HUES64 (cell line): Measurements from ENCODE around the gene AMPD1.
A peak's percentile ranks its signal among the peaks of the same experiment; 100 is the strongest.

Source experiments
- H3K27ac ChIP-seq: 2 replicates; pipeline ENCODE4 v1.7.0; 2013; ENCODE audit warnings: low read depth, low read length, inconsistent platforms
- H3K27me3 ChIP-seq: 2 replicates; pipeline ENCODE4 v1.6.1; 2013; ENCODE audit warnings: mild to moderate bottlenecking, low read length; ENCODE audit not compliant: insufficient read depth
- H3K36me3 ChIP-seq: 2 replicates; pipeline ENCODE4 v1.6.1; 2013; ENCODE audit warnings: mild to moderate bottlenecking, low read length; ENCODE audit not compliant: insufficient read depth
- H3K4me1 ChIP-seq: 2 replicates; pipeline ENCODE4 v1.6.1; 2013; ENCODE audit warnings: mild to moderate bottlenecking, low read length, moderate library complexity; ENCODE audit not compliant: insufficient read depth
- H3K4me3 ChIP-seq: 2 replicates; pipeline ENCODE4 v1.5.1; 2013; ENCODE audit warnings: mild to moderate bottlenecking, low read length, moderate library complexity
- H3K9ac ChIP-seq: 2 replicates; pipeline ENCODE4 v1.6.1; 2013; ENCODE audit warnings: mild to moderate bottlenecking, low read depth, low read length
- H3K9me3 ChIP-seq: 2 replicates; pipeline ENCODE4 v1.6.1; 2013; ENCODE audit warnings: low read depth, low read length; ENCODE audit not compliant: insufficient read depth
- WGBS: fragments of 150-250, 120-280 bp; methylation state at CpG from one replicate; pipeline ENCODE4 v1.1.7; 2013; ENCODE audit warnings: missing lambda C conversion rate; 5-methylcytosine and 5-hydroxymethylcytosine counted together

Gene AMPD1

GRCh38 chr1:114670083-114671010, 25.0 kb downstream of the AMPD1 start:
- H3K9ac ChIP-seq, result peak overlapping the region; percentile 67
- peaks cover 7% of the 10 kb centered on the region; the same call in 1 of the 2 replicates for H3K4me1 ChIP-seq
- H3K4me3 ChIP-seq, result peak overlapping the region; percentile 98
- peak overlapping the region; percentile 56; the same call in 1 of the 2 replicates for H3K27ac ChIP-seq
- H3K36me3 ChIP-seq, result no peaks in the 10 kb centered on the region
- no peaks in the 10 kb centered on the region for H3K9me3 ChIP-seq
- 5% methylated on average over 38 of the region's 45 CpGs for WGBS
- H3K27me3 ChIP-seq, result peaks cover 68% of the 10 kb centered on the region

DNA sequence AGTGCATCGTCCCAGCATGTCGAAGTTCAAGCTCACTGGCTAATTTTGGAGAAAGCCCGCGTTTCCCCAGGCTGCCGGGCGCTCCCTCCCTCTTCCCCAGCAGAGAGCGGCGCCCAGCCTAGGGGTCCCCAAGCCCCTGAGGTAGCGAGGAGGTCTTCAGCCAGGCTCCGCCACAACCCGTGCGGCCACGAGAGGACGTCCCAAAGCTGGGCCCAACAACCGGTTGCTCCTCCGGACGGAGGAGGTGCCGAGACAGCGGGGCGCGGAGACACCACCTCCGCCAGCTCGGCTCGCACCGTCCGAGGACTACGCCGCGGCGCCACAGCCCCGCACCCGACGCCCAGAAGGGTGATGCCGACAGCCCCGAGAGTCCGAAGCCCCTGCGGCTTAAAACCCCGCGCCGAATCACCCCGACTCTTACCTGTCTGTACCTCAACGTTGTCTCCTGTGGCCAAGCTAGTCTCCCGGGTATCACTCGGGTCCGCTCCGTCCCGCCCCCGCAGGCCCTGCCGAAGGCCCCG, 25.7 kb downstream of the AMPD1 start, which contains the start of gene DENND2C:
Gene DENND2C, minus strand, starts transcription at position 488 of the 521 bp plus-strand sequence. CDS start 44,065 bp downstream, outside the sequence.
- Histone ChIP-seq H3K9me3 (no peaks in the 10 kb centered on the region), H3K27me3 (peaks cover 65% of the 10 kb centered on the region), H3K4me3 (peak within 1 kb of the TSS; percentile 98), H3K9ac (peak within 1 kb of the TSS; percentile 68), H3K36me3 (no peaks in the 10 kb centered on the region), H3K4me1 (peaks cover 7% of the 10 kb centered on the region; the same call in 1 of the 2 replicates), H3K27ac (peak within 1 kb of the TSS; percentile 57; the same call in 1 of the 2 replicates)
- WGBS, result under 1% methylated on average over 50 of the region's 50 CpGs

DNA sequence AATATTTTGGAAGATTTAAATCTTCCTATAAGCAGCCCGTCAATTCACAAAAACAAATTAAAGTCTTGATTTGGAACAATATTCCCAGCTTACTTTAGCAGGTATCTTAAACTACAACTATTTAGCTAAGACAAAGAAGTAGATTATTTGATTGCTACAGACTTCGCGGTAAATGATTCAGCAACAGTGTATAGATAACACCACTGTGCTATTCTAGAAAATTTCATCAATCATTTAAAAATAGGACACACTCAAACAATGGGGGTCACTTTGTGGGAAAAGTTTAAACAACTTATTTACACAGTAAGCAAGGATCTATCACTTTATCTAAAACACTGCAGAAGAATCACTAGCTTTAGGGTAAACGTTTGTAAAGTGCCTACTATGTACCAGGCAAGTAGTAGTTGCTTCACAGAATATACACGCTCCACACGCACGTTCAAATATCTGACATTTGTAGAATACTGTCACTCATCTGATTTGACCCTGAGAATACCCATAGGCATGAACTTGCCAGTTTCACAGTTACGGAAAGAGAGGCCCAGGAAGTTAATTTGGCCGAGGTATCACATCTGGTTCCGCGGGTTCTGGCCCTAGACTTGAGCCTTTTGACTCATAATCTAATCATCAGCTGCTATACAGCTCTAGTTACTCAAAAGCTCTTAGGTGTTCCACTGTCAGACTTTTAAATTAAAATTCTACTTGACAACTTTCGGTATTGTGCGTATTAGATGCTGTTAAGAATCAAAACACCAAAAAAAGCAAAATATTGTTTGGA, 26.4 kb downstream of the AMPD1 start:
- Histone ChIP-seq H3K27ac (no peak overlapping the region), H3K9ac (peak overlapping the region; percentile 68), H3K36me3 (no peaks in the 10 kb centered on the region), H3K4me3 (peak overlapping the region; percentile 98), H3K27me3 (peaks cover 60% of the 10 kb centered on the region), H3K4me1 (peaks cover 7% of the 10 kb centered on the region; the same call in 1 of the 2 replicates), H3K9me3 (no peaks in the 10 kb centered on the region)
- WGBS, result 48% methylated on average over 12 of the region's 13 CpGs

DNA sequence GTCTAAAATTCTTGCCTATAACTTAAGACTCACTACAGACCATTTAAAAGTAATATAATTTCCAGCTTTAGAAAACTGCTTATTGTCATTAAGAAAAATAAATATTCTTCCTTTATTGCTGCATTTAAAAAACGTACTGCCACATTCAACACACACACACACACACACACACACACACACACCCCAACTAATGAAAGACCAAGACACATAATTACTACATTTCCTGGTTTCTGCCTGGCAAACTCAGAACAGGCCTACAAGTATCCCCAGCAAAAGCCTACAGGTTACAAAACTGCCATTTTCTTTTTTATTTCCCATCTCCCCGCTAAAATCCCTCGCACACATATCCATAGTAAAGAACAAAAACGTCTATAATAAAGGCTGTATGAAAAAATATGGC, 27.0 kb downstream of the AMPD1 start:
- no peak overlapping the region for H3K27ac ChIP-seq
- no peak overlapping the region for H3K4me3 ChIP-seq
- peaks cover 7% of the 10 kb centered on the region; the same call in 1 of the 2 replicates for H3K4me1 ChIP-seq
- H3K36me3 ChIP-seq, result no peaks in the 10 kb centered on the region
- 83% methylated on average over 2 of the region's 4 CpGs for WGBS
- no peak overlapping the region for H3K9ac ChIP-seq
- H3K27me3 ChIP-seq, result peaks cover 54% of the 10 kb centered on the region
- no peaks in the 10 kb centered on the region for H3K9me3 ChIP-seq

DNA sequence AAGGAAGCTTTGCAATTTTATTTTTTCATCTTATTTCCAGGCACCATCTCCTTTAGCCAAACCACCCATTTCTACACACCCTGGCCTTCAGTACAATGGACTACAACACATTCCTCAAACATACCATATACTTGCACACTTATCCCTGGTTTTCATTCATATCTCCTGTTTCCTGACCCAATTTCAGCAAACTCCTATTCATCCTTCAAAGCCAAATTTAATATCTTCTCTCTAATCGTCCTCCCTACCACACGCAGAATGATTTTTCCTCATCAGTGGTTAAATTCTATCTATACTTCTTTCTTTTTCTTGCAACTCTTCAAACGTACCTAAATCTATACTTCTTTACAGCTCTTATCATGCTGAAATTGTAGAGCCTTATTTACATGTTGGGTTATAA, 28.4 kb downstream of the AMPD1 start:
- H3K36me3 ChIP-seq, result no peaks in the 10 kb centered on the region
- WGBS, result 93% methylated on average over 3 of the region's 3 CpGs

GRCh38 chr1:114660238-114660637, 35.1 kb downstream of the AMPD1 start:
- H3K4me3 ChIP-seq, result no peak overlapping the region
- H3K27me3 ChIP-seq, result peaks cover 4% of the 10 kb centered on the region; the same call in 1 of the 2 replicates
- H3K9ac ChIP-seq, result no peak overlapping the region
- no peak overlapping the region for H3K27ac ChIP-seq
- no peaks in the 10 kb centered on the region for H3K9me3 ChIP-seq
- H3K36me3 ChIP-seq, result no peaks in the 10 kb centered on the region
- 84% methylated on average over 2 of the region's 2 CpGs for WGBS
- H3K4me1 ChIP-seq, result no peaks in the 10 kb centered on the region

More for the DNA sequence above, 28.4 kb downstream of the AMPD1 start:
- no peak overlapping the region for H3K9ac ChIP-seq
- H3K4me3 ChIP-seq, result no peak overlapping the region
- no peaks in the 10 kb centered on the region for H3K9me3 ChIP-seq
- peaks cover 44% of the 10 kb centered on the region for H3K27me3 ChIP-seq
- no peak overlapping the region for H3K27ac ChIP-seq
- peaks cover 7% of the 10 kb centered on the region; the same call in 1 of the 2 replicates for H3K4me1 ChIP-seq

DNA sequence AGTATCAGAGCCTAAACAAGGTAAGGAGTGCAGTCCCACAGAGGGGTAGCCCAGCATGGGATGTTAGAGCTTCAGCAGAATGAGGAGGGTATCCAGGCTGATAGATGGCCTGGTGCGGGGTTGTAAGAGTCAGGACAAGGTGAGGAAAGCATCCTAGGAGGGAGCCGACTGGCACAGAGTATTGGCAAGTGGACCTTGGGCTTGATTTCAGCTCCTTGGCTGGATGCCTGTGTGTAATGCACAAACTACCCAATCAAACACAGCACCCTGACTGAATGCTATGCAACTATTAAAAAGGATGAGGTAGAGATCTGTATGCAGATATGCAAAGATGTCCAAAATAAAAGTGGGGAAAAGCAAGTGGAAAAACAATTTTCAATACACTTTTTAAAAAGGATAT, 43.5 kb downstream of the AMPD1 start:
- Histone ChIP-seq H3K27me3 (no peaks in the 10 kb centered on the region), H3K36me3 (no peaks in the 10 kb centered on the region), H3K9ac (no peak overlapping the region), H3K27ac (no peak overlapping the region), H3K4me1 (no peaks in the 10 kb centered on the region), H3K4me3 (no peak overlapping the region), H3K9me3 (no peaks in the 10 kb centered on the region)
- 94% methylated on average over 2 of the region's 2 CpGs for WGBS

- H3K9ac ChIP-seq, result no peak overlapping the region
- no peak overlapping the region for H3K27ac ChIP-seq
- H3K27me3 ChIP-seq, result no peaks in the 10 kb centered on the region
- H3K4me3 ChIP-seq, result no peak overlapping the region
- H3K4me1 ChIP-seq, result no peaks in the 10 kb centered on the region
- H3K9me3 ChIP-seq, result no peaks in the 10 kb centered on the region
- H3K36me3 ChIP-seq, result no peaks in the 10 kb centered on the region
- WGBS, result no CpG with 5 or more reads among the region's 1 CpG
These were observed 46.8 kb downstream of the AMPD1 start for GRCh38 chr1:114648503-114648902.

DNA sequence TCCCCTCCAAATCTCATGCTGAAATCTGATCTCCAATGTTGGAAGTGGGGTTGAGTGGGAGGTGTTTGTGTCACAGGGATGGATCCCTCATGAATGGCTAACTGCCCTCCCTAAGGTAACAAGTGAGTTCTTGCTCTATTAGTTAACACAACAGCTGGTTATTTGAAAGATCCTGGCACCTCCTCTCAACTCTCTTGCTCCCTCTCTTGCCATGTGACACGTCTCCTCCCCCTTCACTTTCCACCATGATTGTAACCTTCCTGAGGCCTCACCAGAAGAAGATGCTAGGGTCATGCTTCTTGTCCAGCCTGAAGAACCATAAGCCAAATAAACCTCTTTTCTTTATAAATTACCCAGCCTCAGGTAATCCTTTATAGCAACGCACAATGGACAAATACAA, 54.0 kb downstream of the AMPD1 start:
- no peak overlapping the region for H3K4me3 ChIP-seq
- H3K4me1 ChIP-seq, result peaks cover 8% of the 10 kb centered on the region; the same call in 1 of the 2 replicates
- H3K27me3 ChIP-seq, result no peaks in the 10 kb centered on the region
- H3K9ac ChIP-seq, result no peak overlapping the region
- H3K9me3 ChIP-seq, result no peaks in the 10 kb centered on the region
- H3K27ac ChIP-seq, result no peak overlapping the region
- 91% methylated on average over 2 of the region's 2 CpGs for WGBS
- no peaks in the 10 kb centered on the region for H3K36me3 ChIP-seq

DNA sequence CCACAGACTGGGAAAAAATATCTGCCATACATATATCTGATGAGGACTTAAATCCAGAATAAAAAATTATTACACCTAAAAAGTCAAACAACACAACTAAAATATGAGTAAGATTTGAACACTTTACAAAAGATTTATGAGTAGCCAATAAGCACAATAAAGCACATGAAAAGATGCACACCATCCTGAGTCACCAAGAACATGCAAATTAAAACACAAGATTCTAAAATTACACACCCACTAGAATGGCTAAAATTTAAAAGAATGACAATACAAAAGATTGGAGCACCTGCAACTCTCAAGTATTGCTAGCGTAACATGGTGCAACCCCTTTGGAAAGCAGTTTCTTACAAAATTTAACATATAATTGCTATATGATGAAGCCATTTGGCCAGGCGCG, 56.4 kb downstream of the AMPD1 start:
- Histone ChIP-seq H3K4me1 (peaks cover 8% of the 10 kb centered on the region; the same call in 1 of the 2 replicates), H3K27ac (no peak overlapping the region), H3K9ac (no peak overlapping the region), H3K9me3 (no peaks in the 10 kb centered on the region), H3K36me3 (no peaks in the 10 kb centered on the region), H3K4me3 (no peak overlapping the region), H3K27me3 (no peaks in the 10 kb centered on the region)
- 71% methylated on average over 3 of the region's 3 CpGs for WGBS

GRCh38 chr1:114632427-114632826, 62.9 kb downstream of the AMPD1 start:
- Histone ChIP-seq H3K9me3 (no peaks in the 10 kb centered on the region), H3K36me3 (no peaks in the 10 kb centered on the region), H3K27ac (no peak overlapping the region), H3K9ac (no peak overlapping the region), H3K27me3 (no peaks in the 10 kb centered on the region), H3K4me1 (no peaks in the 10 kb centered on the region), H3K4me3 (no peak overlapping the region)
